Endothelial cell of umbilical vein (primary cell): ENCODE measurements around the gene CDC42BPB. TPM values are rescaled to one million over a fixed set of nuclear protein-coding genes. Genes with fewer than 3 reads are reported as not detected.
"Not testable (repeated sequence)": the region's sequence is repeated elsewhere in the genome, so short reads cannot be mapped to it uniquely, and the experiment has no call there.

Experiments used
- BruUV-seq: library from RNA; stranded (reverse); fragments of 400-500 nt; replicated peaks from 2 replicates; lab custom pipeline; 2021; lab: Mats Ljungman, UMichigan
- CTCF ChIA-PET: fragments of 300-600, 350-600 bp; sonication (Branson Sonifier 250); formaldehyde crosslinking; loops from one replicate; lab custom pipeline; 2021; ENCODE audit warnings: antibody characterized with exemption, inconsistent platforms; lab: Charles Lee
- POLR2A ChIA-PET: fragments of 300-600, 350-600 bp; sonication (Branson Sonifier 250); formaldehyde crosslinking; loops from one replicate; lab custom pipeline; 2021; ENCODE audit warnings: antibody characterized with exemption, inconsistent platforms; lab: Charles Lee
- DNase-seq: peaks from one replicate; pipeline ENCODE4 v3.0.0-alpha.2; 2011; ENCODE audit warnings: low read depth, low spot score
- FAIRE-seq: peaks from 2 replicates; lab custom pipeline; 2011; peaks lifted over from hg19 to GRCh38; lab: Jason Lieb, UNC
- H2AFZ ChIP-seq: 2 replicates; pipeline ENCODE4 v1.6.0; 2012; ENCODE audit warnings: low read depth, low read length, control low read depth, inconsistent platforms
- H3K27ac ChIP-seq: 2 replicates; pipeline ENCODE4 v1.5.1; 2011; ENCODE audit warnings: low read depth, mild to moderate bottlenecking, control low read depth, low read length, moderate library complexity; ENCODE audit not compliant: insufficient read depth
- H3K27me3 ChIP-seq, 2 experiments: 2 replicates each; pipeline versions ENCODE4 v1.6.0 to v1.6.1; 2011; ENCODE audit warnings: low read length in 2 of 2, mixed read lengths in 1 of 2; ENCODE audit not compliant: control insufficient read depth in 2 of 2, insufficient read depth in 2 of 2
- H3K36me3 ChIP-seq, 2 experiments: 2 replicates in 1 of 2; 3 replicates in 1 of 2; pipeline ENCODE4 v1.5.1; 2011; ENCODE audit warnings: low read length in 2 of 2, mild to moderate bottlenecking in 1 of 2, moderate library complexity in 1 of 2; ENCODE audit not compliant: control insufficient read depth in 2 of 2, insufficient read depth in 2 of 2; ENCODE audit errors: extremely low read depth in 1 of 2
- H3K4me1 ChIP-seq: 3 replicates; pipeline ENCODE4 v1.5.1; 2011; ENCODE audit warnings: mild to moderate bottlenecking, low read length; ENCODE audit not compliant: control insufficient read depth, insufficient read depth; ENCODE audit errors: extremely low read depth
- H3K4me2 ChIP-seq: 2 replicates; pipeline ENCODE4 v1.6.1; 2011; ENCODE audit warnings: low read length, control low read depth, mixed read lengths; ENCODE audit not compliant: insufficient read depth
- H3K4me3 ChIP-seq, 3 experiments: fragments of 200-600 bp in 1 of 3; sonication (generic), shearing (Covaris generic) in 1 of 3; replicated peaks in 1 of 3; 2 replicates each; pipeline ENCODE4 v1.5.1; 2011 to 2016; ENCODE audit warnings: control low read depth in 3 of 3, low read length in 3 of 3, mild to moderate bottlenecking in 2 of 3, inconsistent platforms in 1 of 3, low read depth in 1 of 3, moderate library complexity in 1 of 3; ENCODE audit not compliant: insufficient read depth in 1 of 3
- H3K79me2 ChIP-seq: 2 replicates; pipeline ENCODE4 v1.6.0; 2012; ENCODE audit warnings: low read length, inconsistent platforms; ENCODE audit not compliant: control insufficient read depth, insufficient read depth
- H3K9ac ChIP-seq: replicated peaks from 2 replicates; pipeline ENCODE3; 2011; ENCODE audit warnings: low read length, control low read depth; ENCODE audit not compliant: insufficient read depth; ENCODE audit errors: extremely low read depth
- H3K9me1 ChIP-seq: replicated peaks from 3 replicates; pipeline ENCODE4 v1.6.0; 2011; ENCODE audit warnings: mild to moderate bottlenecking, low read length; ENCODE audit not compliant: control insufficient read depth, insufficient read depth; ENCODE audit errors: extremely low read depth
- H3K9me3 ChIP-seq: replicated peaks from 2 replicates; pipeline ENCODE4 v1.5.1; 2012; ENCODE audit warnings: low read length, inconsistent platforms; ENCODE audit not compliant: control insufficient read depth, insufficient read depth
- H4K20me1 ChIP-seq: replicated peaks from 2 replicates; pipeline ENCODE3; 2011; ENCODE audit warnings: mild to moderate bottlenecking, low read length; ENCODE audit not compliant: control insufficient read depth, insufficient read depth; ENCODE audit errors: extremely low read depth
- EZH2 ChIP-seq: IDR thresholded peaks from 2 replicates; pipeline ENCODE4 v1.6.1; 2012; ENCODE audit warnings: borderline replicate concordance, low read depth, mild to moderate bottlenecking, moderate library complexity, low read length, inconsistent platforms; ENCODE audit not compliant: severe bottlenecking
- FOS ChIP-seq: IDR thresholded peaks from 2 replicates; pipeline ENCODE4 v1.6.1; 2011; ENCODE audit warnings: mild to moderate bottlenecking, low read length, moderate library complexity, borderline replicate concordance; ENCODE audit not compliant: insufficient read depth
- GATA2 ChIP-seq: IDR thresholded peaks from 2 replicates; pipeline ENCODE4 v1.7.0; 2011; ENCODE audit warnings: low read depth, mild to moderate bottlenecking, moderate library complexity, mixed read lengths, low read length; ENCODE audit not compliant: insufficient read length, insufficient read depth
- JUN ChIP-seq: IDR thresholded peaks from 2 replicates; pipeline ENCODE4 v1.6.1; 2011; ENCODE audit warnings: borderline replicate concordance, low read depth; ENCODE audit not compliant: insufficient read length, insufficient read depth
- MYC ChIP-seq: IDR thresholded peaks from one replicate; pipeline ENCODE4 v1.6.1; 2011; ENCODE audit warnings: mild to moderate bottlenecking, low read depth, low read length
- POLR2A ChIP-seq: IDR thresholded peaks from 2 replicates; pipeline ENCODE4 v1.6.1; 2012; ENCODE audit warnings: low read depth, mild to moderate bottlenecking, control low read depth, low read length
- POLR2AphosphoS5 ChIP-seq: IDR thresholded peaks from 2 replicates; pipeline ENCODE4 v1.6.1; 2012; ENCODE audit warnings: low read depth, mild to moderate bottlenecking, control low read depth, low read length, moderate library complexity; ENCODE audit not compliant: insufficient read depth
- dilution Hi-C: fragments of 300-500 bp; cut with MboI; formaldehyde crosslinking; loops from one replicate; pipeline ENCODE4 v1.15.0; 2019; ENCODE audit warnings: low sequenced_read_pairs; ENCODE audit not compliant: extremely low pct_ligation_motif_present
- intact Hi-C: fragments of 100-400 bp; cut with micrococcal nuclease; formaldehyde crosslinking; loops from one replicate; pipeline ENCODE4 v1.10.0; 2022
- polyA plus RNA-seq, 4 experiments: library from polyadenylated mRNA; depleted of rRNA in 3 of 4; stranded (reverse) in 3 of 4; unstranded in 1 of 4; fragments of >200 nt; gene quantifications; 2 replicates each; pipeline versions ENCODE4 v1.2.1 to v1.2.3, GENCODE V29; 2011 to 2012; ENCODE audit warnings: missing spikeins in 1 of 4
- total RNA-seq: library from RNA; stranded (reverse); gene quantifications from 2 replicates; pipeline ENCODE4 v1.2.3, GENCODE V29; 2021
- TF ChIP-seq, protein P1 (sequence below): IDR thresholded peaks from 2 replicates; pipeline ENCODE4 v1.6.1; 2011; ENCODE audit not compliant: insufficient read depth, insufficient read length
- TF ChIP-seq, protein P2 (sequence below), 2 donors: IDR thresholded peaks; 1 replicate in 1 of 2; 2 replicates in 1 of 2; pipeline ENCODE4 v1.5.1; 2011; ENCODE audit warnings: low read length in 2 of 2, mild to moderate bottlenecking in 2 of 2, moderate library complexity in 2 of 2, control low read depth in 1 of 2, inconsistent platforms in 1 of 2, low read depth in 1 of 2; ENCODE audit not compliant: insufficient read depth in 1 of 2; ENCODE audit errors: extremely low read depth in 1 of 2

CDC42BPB gene
- total and polyA plus RNA-seq, 2 donors (not counting 3 experiments of a cell fraction or from before 2014, with no cell fraction given), result 82.6 to 131 TPM

DNA sequence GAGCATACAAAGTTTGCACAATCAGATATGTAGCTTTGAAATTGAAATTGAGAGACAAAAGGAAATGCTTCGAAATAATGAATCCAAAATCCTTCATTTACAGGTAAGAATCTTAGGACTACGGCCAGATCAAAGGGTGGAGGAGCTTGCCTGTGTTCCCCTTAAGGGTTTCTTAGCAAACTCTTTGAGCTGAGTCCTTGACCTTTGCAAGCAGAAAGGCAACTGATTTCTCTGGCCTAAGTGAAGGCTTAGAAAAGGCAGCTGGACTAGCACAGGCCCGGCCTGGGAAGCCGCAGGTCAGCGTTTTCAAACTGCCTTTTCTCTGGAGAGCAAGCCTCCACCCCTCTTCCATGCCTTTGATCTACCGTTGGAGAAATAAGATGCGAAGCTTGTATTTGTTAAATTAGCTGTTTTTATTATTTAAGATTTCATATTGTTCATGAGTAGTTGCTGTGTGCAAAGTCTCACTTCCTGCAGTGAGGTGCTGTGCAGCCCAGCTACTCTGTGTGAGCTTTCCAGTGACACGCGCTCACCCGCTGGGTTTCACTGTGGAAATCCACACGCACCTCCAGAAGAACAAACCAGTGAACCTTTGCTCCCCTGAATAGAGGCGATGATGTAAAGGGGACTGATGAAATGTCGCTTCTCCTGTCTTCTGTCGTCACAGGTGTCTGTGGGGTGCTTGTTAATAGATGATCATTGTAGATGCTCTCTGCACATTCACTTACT, 159.9 kb downstream of the CDC42BPB start:
- Histone ChIP-seq H3K4me1 (no peaks in the 10 kb centered on the region), H3K4me2 (no peak overlapping the region), H4K20me1 (no peaks in the 10 kb centered on the region), H3K4me3 (no peak overlapping the region), H3K9me3 (no peaks in the 10 kb centered on the region), H3K27ac (no peak overlapping the region), H3K79me2 (no peaks in the 10 kb centered on the region), H3K27me3 (no peaks in the 10 kb centered on the region), H2AFZ (no peak overlapping the region), H3K9ac (no peak overlapping the region), H3K36me3 (peaks cover 0 to 4% of the 10 kb centered on the region in 2 experiments), H3K9me1 (no peaks in the 10 kb centered on the region)
- intact Hi-C loops, result no loop called here
- no peak for DNase-seq
- no TSS peak for BruUV-seq
- TF ChIP-seq EZH2 (no peak), JUN (no peak), FOS (no peak), POLR2AphosphoS5 (no peak), MYC (no peak), POLR2A (no peak), GATA2 (no peak)
- TF ChIP-seq, protein P1, sequence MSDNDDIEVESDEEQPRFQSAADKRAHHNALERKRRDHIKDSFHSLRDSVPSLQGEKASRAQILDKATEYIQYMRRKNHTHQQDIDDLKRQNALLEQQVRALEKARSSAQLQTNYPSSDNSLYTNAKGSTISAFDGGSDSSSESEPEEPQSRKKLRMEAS, result no peak
- TF ChIP-seq, protein P2, sequence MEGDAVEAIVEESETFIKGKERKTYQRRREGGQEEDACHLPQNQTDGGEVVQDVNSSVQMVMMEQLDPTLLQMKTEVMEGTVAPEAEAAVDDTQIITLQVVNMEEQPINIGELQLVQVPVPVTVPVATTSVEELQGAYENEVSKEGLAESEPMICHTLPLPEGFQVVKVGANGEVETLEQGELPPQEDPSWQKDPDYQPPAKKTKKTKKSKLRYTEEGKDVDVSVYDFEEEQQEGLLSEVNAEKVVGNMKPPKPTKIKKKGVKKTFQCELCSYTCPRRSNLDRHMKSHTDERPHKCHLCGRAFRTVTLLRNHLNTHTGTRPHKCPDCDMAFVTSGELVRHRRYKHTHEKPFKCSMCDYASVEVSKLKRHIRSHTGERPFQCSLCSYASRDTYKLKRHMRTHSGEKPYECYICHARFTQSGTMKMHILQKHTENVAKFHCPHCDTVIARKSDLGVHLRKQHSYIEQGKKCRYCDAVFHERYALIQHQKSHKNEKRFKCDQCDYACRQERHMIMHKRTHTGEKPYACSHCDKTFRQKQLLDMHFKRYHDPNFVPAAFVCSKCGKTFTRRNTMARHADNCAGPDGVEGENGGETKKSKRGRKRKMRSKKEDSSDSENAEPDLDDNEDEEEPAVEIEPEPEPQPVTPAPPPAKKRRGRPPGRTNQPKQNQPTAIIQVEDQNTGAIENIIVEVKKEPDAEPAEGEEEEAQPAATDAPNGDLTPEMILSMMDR (IDR thresholded peaks at IDR 0.05; ENCODE audit: extremely low read depth in 1 of 2, insufficient read depth in 1 of 2, low read depth in 1 of 2, low read length in 2 of 2), result no peak
- dilution Hi-C loops, result no loop called here
- ChIA-PET CTCF (interaction anchor here (2.7 kb wide), 1 partner anchor 203 kb away, joined by 10 read pairs; no protein-coding TSS in a partner anchor), POLR2A (no interaction called here)
- no peak for FAIRE-seq

DNA sequence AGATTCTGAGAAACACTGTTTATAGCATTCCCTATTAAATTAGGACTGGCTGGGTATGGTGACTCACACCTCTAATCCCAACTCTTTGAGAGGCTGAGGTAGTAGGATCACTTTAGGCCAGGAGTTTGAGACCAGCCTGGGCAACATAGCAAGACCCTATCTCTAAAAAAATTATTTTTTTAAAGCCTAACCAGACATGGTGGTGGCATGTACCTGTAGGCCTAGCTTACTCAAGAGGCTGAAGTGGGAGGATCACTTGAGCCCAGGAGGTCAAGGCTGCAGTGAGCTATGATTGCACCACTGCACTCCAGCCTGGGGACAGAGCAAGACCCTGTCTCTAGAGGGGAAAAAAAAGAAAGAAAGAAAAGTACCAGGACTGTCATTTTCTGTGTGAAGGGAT, 160.6 kb downstream of the CDC42BPB start:
- CTCF ChIA-PET, result interaction anchor here (0.8 to 2.7 kb wide), 2 partner anchors 19 to 202 kb away, joined by 3 to 10 read pairs; no protein-coding TSS in a partner anchor
- H3K9ac ChIP-seq, H3K27me3 ChIP-seq, H3K27ac ChIP-seq, BruUV-seq, H3K4me3 ChIP-seq, intact Hi-C loops, H3K9me1 ChIP-seq, H3K79me2 ChIP-seq, H3K4me1 ChIP-seq, H4K20me1 ChIP-seq, H3K4me2 ChIP-seq, H3K36me3 ChIP-seq, H3K9me3 ChIP-seq, dilution Hi-C loops, H2AFZ ChIP-seq, DNase-seq, POLR2A ChIA-PET, FAIRE-seq: not testable (repeated sequence)
